K562 (cell line): ENCODE data around the gene TCEAL1. TPM values are rescaled to one million over a fixed set of nuclear protein-coding genes. Genes with fewer than 3 reads are reported as not detected.

Experiments used
- ATAC-seq: fragments of 200-7000 bp; cut with Tn5 transposase; 3 replicates; pipeline ENCODE4 v1.9.1; 2020; ENCODE audit warnings: moderate library complexity
- BruUV-seq: library from RNA; stranded (reverse); fragments of 400-500 nt; replicated peaks from 2 replicates; lab custom pipeline; 2021; lab: Mats Ljungman, UMichigan
- CTCF ChIA-PET: fragments of 300-600 bp; formaldehyde crosslinking; extraction: SDS; loops from one replicate; lab custom pipeline; 2021; ENCODE audit warnings: low intra/inter-chr PET ratio; lab: Yijun Ruan, JAX
- POLR2A ChIA-PET: fragments of 300-600, 350-650 bp; sonication (Branson Sonifier 250); formaldehyde crosslinking; extraction: SDS; loops from one replicate; lab custom pipeline; 2021; ENCODE audit warnings: antibody characterized with exemption, inconsistent platforms; lab: Yijun Ruan, JAX
- DNase-seq, 4 experiments: peaks; one replicate each; pipeline versions ENCODE4 v3.0.0 to v3.0.0-alpha.2; 2011 to 2018; ENCODE audit warnings: low spot score in 3 of 4, mixed read lengths in 3 of 4; ENCODE audit errors: extremely low read depth in 1 of 4
- FAIRE-seq: peaks from 2 replicates; lab custom pipeline; 2011; peaks lifted over from hg19 to GRCh38; lab: Jason Lieb, UNC
- H2AFZ ChIP-seq: 2 replicates; pipeline ENCODE4 v1.6.0; 2011; ENCODE audit warnings: low read depth, low read length, control low read depth, inconsistent platforms
- H3K27ac ChIP-seq: fragments of 200-600 bp; 3 replicates; pipeline ENCODE4 v1.8.0; 2011; ENCODE audit warnings: low read depth, mild to moderate bottlenecking, control low read depth, inconsistent platforms, low read length, moderate library complexity, mixed read lengths; ENCODE audit errors: extremely low read depth
- H3K27me3 ChIP-seq, 2 experiments: fragments of 300-600 bp in 1 of 2; 2 replicates in 1 of 2; 3 replicates in 1 of 2; pipeline versions ENCODE4 v1.6.0 to v1.8.0; 2011; ENCODE audit warnings: inconsistent platforms in 2 of 2, low read length in 2 of 2, mild to moderate bottlenecking in 1 of 2, mixed read lengths in 1 of 2, moderate library complexity in 1 of 2; ENCODE audit not compliant: control insufficient read depth in 2 of 2, insufficient read depth in 2 of 2
- H3K36me3 ChIP-seq: fragments of 300-600 bp; 3 replicates; pipeline ENCODE4 v1.8.0; 2011; ENCODE audit warnings: mild to moderate bottlenecking, low read length, inconsistent platforms; ENCODE audit not compliant: control insufficient read depth, insufficient read depth
- H3K4me1 ChIP-seq, 2 experiments: fragments of 200-600 bp in 1 of 2; replicated peaks in 1 of 2; 2 replicates in 1 of 2; 3 replicates in 1 of 2; pipeline versions ENCODE4 v1.5.1 to v1.8.0; 2011; ENCODE audit warnings: inconsistent platforms in 2 of 2, low read length in 2 of 2, mild to moderate bottlenecking in 1 of 2, mixed read lengths in 1 of 2, moderate library complexity in 1 of 2; ENCODE audit not compliant: control insufficient read depth in 2 of 2, insufficient read depth in 2 of 2
- H3K4me2 ChIP-seq: 2 replicates; pipeline ENCODE4 v1.6.1; 2011; ENCODE audit warnings: low read length, control low read depth, inconsistent platforms, mixed read lengths; ENCODE audit not compliant: insufficient read depth
- H3K4me3 ChIP-seq: fragments of 200-600 bp; sonication (generic), shearing (Covaris generic); 2 replicates; pipeline ENCODE4 v1.5.1; 2016; ENCODE audit warnings: control low read depth, inconsistent platforms
- H3K79me2 ChIP-seq: fragments of 200-600 bp; 3 replicates; pipeline ENCODE4 v1.8.0; 2011; ENCODE audit warnings: low read length, inconsistent platforms; ENCODE audit not compliant: control insufficient read depth, insufficient read depth
- H3K9ac ChIP-seq, 2 experiments: 2 replicates each; pipeline versions ENCODE4 v1.6.0 to v1.6.1; 2011; ENCODE audit warnings: low read depth in 2 of 2, low read length in 2 of 2, control low read depth in 1 of 2, inconsistent platforms in 1 of 2, mild to moderate bottlenecking in 1 of 2, mixed read lengths in 1 of 2; ENCODE audit not compliant: insufficient read depth in 1 of 2
- H3K9me1 ChIP-seq: one replicate; pipeline ENCODE4 v1.6.0; 2011; ENCODE audit warnings: inconsistent platforms, mild to moderate bottlenecking, low read length, moderate library complexity; ENCODE audit not compliant: control insufficient read depth, insufficient read depth
- H3K9me3 ChIP-seq: replicated peaks from 2 replicates; pipeline ENCODE4 v1.5.1; 2011; ENCODE audit warnings: low read depth, low read length, inconsistent platforms; ENCODE audit not compliant: control insufficient read depth, insufficient read depth
- H4K20me1 ChIP-seq: replicated peaks from 2 replicates; pipeline ENCODE4 v1.6.1; 2011; ENCODE audit warnings: low read length, inconsistent platforms, mixed read lengths; ENCODE audit not compliant: control insufficient read depth, insufficient read depth
- BACH1 ChIP-seq: fragments of 200-800 bp; sonication (Bioruptor generic); IDR thresholded peaks from 2 replicates; pipeline ENCODE4 v1.6.1; 2016; ENCODE audit warnings: missing genetic modification characterization, missing compliant biosample characterization
- EHMT2 ChIP-seq: fragments of 450-650 bp; IDR thresholded peaks from 2 replicates; pipeline ENCODE4 v1.6.1; 2018; ENCODE audit warnings: antibody characterized with exemption
- ELF2 ChIP-seq: fragments of 250-450 bp; sonication (Bioruptor Pico); IDR thresholded peaks from 2 replicates; pipeline ENCODE4 v1.5.0; 2021; ENCODE audit warnings: mild to moderate bottlenecking
- FOXM1 ChIP-seq, 2 experiments: fragments of 450-650 bp in 1 of 2; sonication (generic) in 1 of 2; formaldehyde crosslinking in 1 of 2; IDR thresholded peaks; 2 replicates each; pipeline versions ENCODE4 v1.6.1 to v1.9.0; 2017 to 2022; ENCODE audit warnings: low read depth in 2 of 2, mild to moderate bottlenecking in 2 of 2, missing genetic modification reagents in 1 of 2, moderate library complexity in 1 of 2
- HNRNPH1 ChIP-seq: fragments of 200-400 bp; formaldehyde crosslinking; optimal IDR thresholded peaks from 2 replicates; pipeline ENCODE3; 2017; ENCODE audit warnings: low read depth, mild to moderate bottlenecking, low read length, moderate library complexity
- ILF3 ChIP-seq: fragments of 450-650 bp; IDR thresholded peaks from 2 replicates; pipeline ENCODE4 v1.6.1; 2018; ENCODE audit warnings: antibody characterized with exemption, mild to moderate bottlenecking, moderate library complexity, borderline replicate concordance
- MCM5 ChIP-seq: fragments of 450-650 bp; IDR thresholded peaks from 2 replicates; pipeline ENCODE4 v1.6.1; 2016; ENCODE audit warnings: low read depth
- NFE2 ChIP-seq: IDR thresholded peaks from 2 replicates; pipeline ENCODE4 v1.6.1; 2014; ENCODE audit warnings: antibody characterized with exemption, low read depth
- POLR2A ChIP-seq: fragments of 450-650 bp; conservative IDR thresholded peaks from 2 replicates; pipeline ENCODE4 v1.6.1; 2016
- POLR2AphosphoS2 ChIP-seq: IDR thresholded peaks from 2 replicates; pipeline ENCODE4 v1.6.1; 2012; ENCODE audit warnings: low read length, improper control_type of control experiment
- POLR2B ChIP-seq: fragments of 450-650 bp; IDR thresholded peaks from 2 replicates; pipeline ENCODE4 v1.6.1; 2018; ENCODE audit warnings: low read depth; ENCODE audit not compliant: partially characterized antibody
- SUPT5H ChIP-seq: fragments of 450-650 bp; IDR thresholded peaks from 2 replicates; pipeline ENCODE4 v1.6.1; 2016
- TBL1XR1 ChIP-seq, 2 experiments: IDR thresholded peaks; 2 replicates each; pipeline ENCODE4 v1.6.1; 2012; ENCODE audit warnings: improper control_type of control experiment in 2 of 2, low read length in 2 of 2, mild to moderate bottlenecking in 1 of 2
- THRAP3 ChIP-seq: fragments of 450-650 bp; IDR thresholded peaks from 2 replicates; pipeline ENCODE4 v1.6.1; 2016; ENCODE audit warnings: mild to moderate bottlenecking, inconsistent platforms, borderline replicate concordance
- TOE1 ChIP-seq, 2 experiments: fragments of 450-650 bp in 1 of 2; sonication (generic) in 1 of 2; formaldehyde crosslinking in 1 of 2; IDR thresholded peaks; 2 replicates each; pipeline versions ENCODE4 v1.7.1 to v1.8.0; 2016 to 2022; ENCODE audit warnings: borderline replicate concordance in 2 of 2, mild to moderate bottlenecking in 2 of 2, antibody characterized with exemption in 1 of 2, inconsistent platforms in 1 of 2, low read depth in 1 of 2, missing genetic modification reagents in 1 of 2, moderate library complexity in 1 of 2
- WGBS: fragments of 100-300 bp; shearing (Covaris generic); methylation state at CpG from one replicate; pipeline ENCODE4 v1.1.6; 2016; ENCODE audit warnings: low coverage, mixed read lengths; ENCODE audit not compliant: insufficient coverage; ENCODE audit errors: missing lambda C conversion rate; 5-methylcytosine and 5-hydroxymethylcytosine counted together
- in situ Hi-C: fragments of 300-500 bp; cut with MboI; formaldehyde crosslinking; loops from 4 replicates; pipeline ENCODE4 v1.15.0; 2018; ENCODE audit warnings: inconsistent platforms, mixed read lengths
- intact Hi-C: fragments of 100-400 bp; cut with micrococcal nuclease; formaldehyde crosslinking; loops from 2 replicates; pipeline ENCODE4 v1.14.2; 2022
- polyA plus RNA-seq, 8 experiments: library from polyadenylated mRNA; depleted of rRNA in 4 of 8; stranded (reverse) in 5 of 8; unstranded in 3 of 8; fragments of >200 nt; fragmentation: Nextera tagmentation in 2 of 8; fragmentation: Illumina TruSeq in 1 of 8; extraction: Ambion mirVana in 2 of 8; extraction: Trizol in 1 of 8; gene quantifications; 2 replicates each; pipeline versions ENCODE4 v1.2.1 to v1.2.3, GENCODE V29; 2011 to 2014; ENCODE audit warnings: inconsistent platforms in 1 of 8, missing spikeins in 1 of 8
- total RNA-seq, 7 experiments: library from RNA; depleted of rRNA in 6 of 7; stranded (reverse); fragments of >200 nt in 6 of 7; fragmentation: Illumina TruSeq in 2 of 7; extraction: Trizol in 2 of 7; gene quantifications; 2 replicates each; pipeline versions ENCODE4 v1.2.1 to v1.2.3, GENCODE V29; 2011 to 2021; ENCODE audit warnings: low replicate concordance in 1 of 7
- TF ChIP-seq, protein P1 (sequence below): fragments of 250-450 bp; sonication (Bioruptor Pico); IDR thresholded peaks from 2 replicates; pipeline ENCODE4 v1.8.0; 2022; ENCODE audit warnings: moderate library complexity, mild to moderate bottlenecking, inconsistent platforms
- TF ChIP-seq, protein P2 (sequence below): fragments of 450-650 bp; conservative IDR thresholded peaks from 2 replicates; pipeline ENCODE4 v1.6.1; 2016; ENCODE audit warnings: missing genetic modification characterization, low read depth, mild to moderate bottlenecking, missing compliant biosample characterization, moderate library complexity

TCEAL1 gene
- total and polyA plus RNA-seq, 9 of the 15 experiments (the other 6 are each of a cell fraction or from before 2014, with no cell fraction given), result 2.1 to 5.3 (median 4.0) TPM

DNA sequence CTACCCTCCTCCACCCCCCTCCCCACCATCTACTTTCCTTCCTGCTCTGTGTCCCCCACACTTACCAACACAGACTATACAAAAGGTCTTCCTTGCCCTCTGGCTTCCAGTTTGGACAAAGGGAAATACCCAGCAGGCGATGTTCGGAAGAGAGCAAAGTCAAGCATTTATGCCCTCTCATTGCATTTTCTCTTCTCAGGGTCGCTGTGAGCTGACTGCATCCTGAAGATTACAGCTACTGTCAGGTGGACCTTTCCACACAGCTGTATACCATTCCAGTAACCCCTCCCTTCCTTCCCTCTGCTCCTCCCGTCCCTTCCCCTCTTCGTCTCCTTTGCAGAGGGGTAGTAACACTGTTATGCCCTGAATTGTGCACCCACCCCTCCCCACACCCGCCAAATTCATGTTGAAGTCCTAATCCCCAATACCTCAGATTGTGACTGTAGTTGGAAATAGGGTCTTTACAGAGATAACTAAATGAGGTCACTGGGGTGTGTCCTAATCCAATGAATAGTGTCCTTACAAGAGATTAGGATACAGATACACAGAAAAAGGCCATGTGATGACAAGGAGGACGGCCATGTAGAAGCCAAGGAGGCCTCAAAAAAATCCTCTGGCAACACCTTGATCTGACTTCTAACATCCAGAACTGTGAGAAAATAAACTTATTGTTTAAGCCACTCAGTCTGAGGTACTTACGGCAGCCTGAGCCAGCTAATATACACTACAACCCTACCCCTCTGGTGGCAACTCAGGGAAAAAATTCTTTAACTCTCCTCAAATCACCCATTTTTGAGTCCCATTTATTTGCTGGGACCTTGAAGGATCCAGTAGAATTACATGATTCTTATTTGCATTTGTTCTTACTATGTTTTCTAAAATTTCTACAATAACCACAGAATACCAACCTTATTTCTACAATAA, 46.0 kb downstream of the TCEAL1 start:
- H3K9me3 ChIP-seq, result no peaks in the 10 kb centered on the region
- ATAC-seq, result peak; percentile 75
- TF ChIP-seq TBL1XR1 (IDR thresholded peaks at IDR 0.05; ENCODE audit: low read length in 2 of 2) (no peak), HNRNPH1 (no peak), ILF3 (peak; percentile 5; the same call in 1 of the 2 replicates), POLR2B (peak; percentile 80), NFE2 (no peak), EHMT2 (no peak), POLR2AphosphoS2 (peak; percentile 79; the same call in 1 of the 2 replicates), POLR2A (peak; percentile 66), ELF2 (CRISPR knock-in tag) (0 out of 2 replicates have a peak, but pooled peaks have one; percentile 25), FOXM1 (IDR thresholded peaks at IDR 0.05; ENCODE audit: low read depth) (no peak), FOXM1 (CRISPR knock-in tag; IDR thresholded peaks at IDR 0.05; ENCODE audit: low read depth) (no peak), BACH1 (tag) (no peak), SUPT5H (peak; percentile 79), THRAP3 (no peak), TOE1 (IDR thresholded peaks at IDR 0.05; ENCODE audit: borderline replicate concordance) (no peak), TOE1 (CRISPR knock-in tag; IDR thresholded peaks at IDR 0.05; ENCODE audit: borderline replicate concordance, low read depth) (no peak), MCM5 (no peak)
- TF ChIP-seq, protein P1, sequence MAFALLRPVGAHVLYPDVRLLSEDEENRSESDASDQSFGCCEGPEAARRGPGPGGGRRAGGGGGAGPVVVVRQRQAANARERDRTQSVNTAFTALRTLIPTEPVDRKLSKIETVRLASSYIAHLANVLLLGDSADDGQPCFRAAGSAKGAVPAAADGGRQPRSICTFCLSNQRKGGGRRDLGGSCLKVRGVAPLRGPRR (CRISPR knock-in tag), result no peak
- TF ChIP-seq, protein P2, sequence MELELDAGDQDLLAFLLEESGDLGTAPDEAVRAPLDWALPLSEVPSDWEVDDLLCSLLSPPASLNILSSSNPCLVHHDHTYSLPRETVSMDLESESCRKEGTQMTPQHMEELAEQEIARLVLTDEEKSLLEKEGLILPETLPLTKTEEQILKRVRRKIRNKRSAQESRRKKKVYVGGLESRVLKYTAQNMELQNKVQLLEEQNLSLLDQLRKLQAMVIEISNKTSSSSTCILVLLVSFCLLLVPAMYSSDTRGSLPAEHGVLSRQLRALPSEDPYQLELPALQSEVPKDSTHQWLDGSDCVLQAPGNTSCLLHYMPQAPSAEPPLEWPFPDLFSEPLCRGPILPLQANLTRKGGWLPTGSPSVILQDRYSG, result no peak
- TF ChIP-seq, all 486 proteins: peak for 6
- Histone ChIP-seq H3K4me1 (no peaks in the 10 kb centered on the region), H3K36me3 (peaks cover 43% of the 10 kb centered on the region; the same call in 2 of the 3 replicates), H3K9ac (no peak overlapping the region), H3K4me2 (no peak overlapping the region), H4K20me1 (peaks cover 11% of the 10 kb centered on the region; the same call in 1 of the 2 replicates), H3K27me3 (no peaks in the 10 kb centered on the region), H3K9me1 (no peaks in the 10 kb centered on the region), H3K79me2 (no peaks in the 10 kb centered on the region), H2AFZ (no peak overlapping the region), H3K4me3 (no peak overlapping the region), H3K27ac (no peak overlapping the region)
- ChIA-PET CTCF (no interaction called here), POLR2A (interaction anchor here (0.6 kb wide), 1 partner anchor 11 kb away, joined by 3 read pairs; no protein-coding TSS in a partner anchor)
- 56% methylated on average over 6 of the region's 8 CpGs for WGBS
- BruUV-seq, result no TSS peak
- FAIRE-seq, result peak; percentile 26
- DNase-seq, result peak in 1 of 4 experiments; percentile 10
- in situ Hi-C loops, result no loop called here
- intact Hi-C loops, result no loop called here
